ENCODE measurements around the gene HID1.
"Not testable (repeated sequence)": the region's sequence is repeated elsewhere in the genome, so short reads cannot be mapped to it uniquely, and the experiment has no call there.

The HID1 gene

DNA sequence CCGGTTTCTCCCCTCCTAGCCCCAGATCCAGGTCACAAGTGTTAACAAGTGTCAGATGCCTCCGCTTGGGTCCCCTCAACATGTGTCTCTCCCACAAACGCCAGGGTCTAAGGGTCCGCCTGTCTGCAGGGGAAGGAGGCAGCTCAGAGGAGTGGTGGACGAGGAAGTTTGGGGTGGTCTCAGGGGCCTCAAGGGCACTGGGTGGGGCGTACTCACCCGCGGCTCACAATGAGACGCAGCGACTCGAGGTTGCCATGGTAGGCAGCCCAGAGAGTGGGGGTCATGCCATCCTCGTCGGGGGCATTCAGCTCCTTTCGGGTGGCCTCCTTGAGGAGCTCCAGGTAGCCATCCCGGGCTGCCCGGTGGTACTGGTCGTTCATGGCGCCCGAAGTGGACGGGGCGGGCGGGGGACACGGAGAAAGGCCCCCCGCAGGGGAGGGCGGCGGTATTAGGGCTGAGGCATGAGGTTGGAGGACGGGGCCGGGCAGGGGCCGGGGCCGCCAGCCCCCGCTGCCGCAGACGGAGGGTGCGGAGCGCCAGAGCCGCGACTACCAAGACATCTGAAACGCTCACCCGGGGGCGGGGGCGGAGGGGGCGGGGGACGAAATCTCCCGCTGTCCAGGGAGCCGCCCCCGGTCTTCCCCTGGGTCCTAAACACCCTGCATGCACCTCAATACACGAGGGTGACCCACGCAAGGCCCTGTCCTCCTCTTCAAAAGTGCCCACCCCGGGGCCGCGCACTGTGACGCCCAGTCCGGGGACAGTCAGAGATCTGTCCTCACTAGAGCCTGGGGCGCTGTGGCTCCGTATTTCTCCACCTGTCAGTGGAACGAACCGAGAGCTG is 49.6 kb downstream of the HID1 start, which contains the start of gene USH1G:
Gene USH1G, minus strand, starts transcription at position 562 of the 844 bp plus-strand sequence. Its CDS starts 182 bp downstream, at position 380.
- no peak for DNase-seq (ENCODE audit: low read depth)

DNA sequence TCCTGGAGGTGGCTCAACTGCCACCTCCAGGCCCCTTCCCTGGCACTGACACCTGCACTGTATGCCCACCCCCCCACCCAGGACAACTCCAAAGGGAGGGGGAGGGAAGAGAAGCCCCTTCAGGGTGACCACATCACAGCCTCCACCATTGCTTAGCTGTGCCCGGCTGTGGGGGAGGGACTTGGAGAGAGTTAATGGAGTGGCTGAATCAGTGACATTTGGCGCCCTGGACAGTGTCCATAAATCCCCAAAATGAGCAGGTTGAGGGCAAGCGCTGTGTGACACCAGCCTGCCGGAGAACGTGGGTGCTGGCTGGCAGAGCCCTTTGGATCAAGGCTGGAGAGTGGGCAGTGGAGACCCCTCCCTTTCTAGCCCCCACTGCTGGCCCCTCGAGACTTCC is 50.4 kb downstream of the HID1 start:
- DNase-seq (ENCODE audit: low read depth): no peak

DNA sequence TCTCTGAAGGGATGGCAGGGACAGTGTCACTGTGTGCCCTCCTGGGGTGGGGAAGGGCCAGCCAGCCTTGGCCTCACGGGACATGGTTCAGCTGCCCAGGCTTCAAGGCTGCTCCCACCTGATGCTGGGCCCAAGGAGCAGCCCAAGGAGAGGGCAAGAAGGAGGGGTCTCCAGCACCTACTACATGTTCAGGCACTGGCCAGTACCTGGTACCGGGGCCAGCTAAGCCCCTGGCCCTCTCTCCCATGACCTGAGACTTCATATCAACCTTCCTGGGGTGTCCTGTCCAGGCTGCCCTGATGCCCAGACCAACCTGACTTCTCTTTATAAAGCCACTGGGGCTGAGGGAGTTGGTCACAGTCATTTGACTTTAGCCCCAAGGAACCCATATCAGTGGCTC is 50.8 kb downstream of the HID1 start:
- DNase-seq (ENCODE audit: low read depth): no peak

DNA sequence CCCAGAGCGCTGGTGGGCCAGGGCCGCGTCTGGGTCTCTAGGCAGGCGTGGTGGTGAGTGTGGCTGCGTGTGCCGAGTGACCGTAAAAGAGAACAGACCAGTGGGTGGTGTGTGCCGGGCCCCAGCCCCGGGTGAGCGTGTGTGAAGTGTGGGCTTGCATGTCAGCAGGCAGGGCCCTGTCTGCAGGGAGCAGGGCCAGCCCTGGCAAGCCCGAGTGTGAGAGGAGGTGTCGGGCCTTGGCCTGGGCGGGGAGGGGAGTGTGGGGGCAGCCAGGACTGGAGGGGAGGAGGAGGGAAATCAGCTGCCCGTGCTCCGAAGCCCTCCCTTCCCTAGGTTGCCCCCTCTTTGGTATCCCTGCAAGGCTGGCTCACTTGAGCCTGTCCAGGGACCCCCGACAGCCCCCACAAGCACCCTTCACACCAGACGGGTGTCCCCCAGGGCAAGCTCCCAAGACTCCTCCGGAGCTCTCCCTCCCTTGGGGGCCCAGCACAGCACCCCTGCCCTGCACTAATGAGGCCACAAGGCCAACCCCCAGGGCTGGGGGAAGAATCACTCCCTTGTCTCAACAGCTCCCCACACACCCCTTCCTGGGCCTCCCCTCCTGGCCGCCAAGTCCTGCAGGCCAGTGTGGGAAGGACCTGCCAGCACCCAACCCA is 51.4 kb downstream of the HID1 start:
- no peak for DNase-seq (ENCODE audit: low read depth)

DNA sequence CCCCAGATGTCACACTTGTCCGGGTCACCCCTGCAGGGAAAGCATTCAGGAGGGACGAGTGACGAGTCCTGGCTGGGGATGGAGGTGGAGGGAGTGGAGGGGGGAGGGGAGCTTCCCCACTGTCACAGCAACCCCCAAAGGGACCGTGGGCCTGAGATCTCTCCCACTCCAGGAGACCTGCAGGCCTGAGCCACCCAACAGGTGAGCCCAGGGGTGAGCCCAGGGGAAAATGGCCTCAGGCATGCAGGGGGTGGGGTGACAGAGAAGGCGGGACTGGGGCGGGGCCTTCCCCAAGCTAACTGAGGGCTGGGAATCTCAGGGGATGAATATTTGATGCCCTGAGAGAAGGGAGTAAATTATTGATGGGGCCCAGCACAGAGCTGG is 51.9 kb downstream of the HID1 start:
- DNase-seq (ENCODE audit: low read depth): no peak

DNA sequence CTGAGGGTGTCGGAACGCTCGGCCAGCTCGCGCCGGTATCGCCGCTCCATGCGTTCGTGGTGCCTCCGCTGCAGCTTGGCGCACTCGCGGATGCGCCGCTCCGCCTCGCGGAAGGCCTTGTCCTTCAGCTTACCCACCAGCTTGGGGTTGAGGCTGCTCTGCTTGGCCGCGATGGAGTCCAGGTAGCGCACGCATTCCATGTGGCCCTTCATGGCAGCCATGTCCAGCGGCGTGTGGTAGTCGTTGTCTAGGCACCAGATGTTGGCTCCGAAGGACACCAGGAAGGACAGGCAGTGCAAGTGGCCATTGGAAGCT is 52.3 kb downstream of the HID1 start:
- DNase-seq (ENCODE audit: low read depth): no peak

DNA sequence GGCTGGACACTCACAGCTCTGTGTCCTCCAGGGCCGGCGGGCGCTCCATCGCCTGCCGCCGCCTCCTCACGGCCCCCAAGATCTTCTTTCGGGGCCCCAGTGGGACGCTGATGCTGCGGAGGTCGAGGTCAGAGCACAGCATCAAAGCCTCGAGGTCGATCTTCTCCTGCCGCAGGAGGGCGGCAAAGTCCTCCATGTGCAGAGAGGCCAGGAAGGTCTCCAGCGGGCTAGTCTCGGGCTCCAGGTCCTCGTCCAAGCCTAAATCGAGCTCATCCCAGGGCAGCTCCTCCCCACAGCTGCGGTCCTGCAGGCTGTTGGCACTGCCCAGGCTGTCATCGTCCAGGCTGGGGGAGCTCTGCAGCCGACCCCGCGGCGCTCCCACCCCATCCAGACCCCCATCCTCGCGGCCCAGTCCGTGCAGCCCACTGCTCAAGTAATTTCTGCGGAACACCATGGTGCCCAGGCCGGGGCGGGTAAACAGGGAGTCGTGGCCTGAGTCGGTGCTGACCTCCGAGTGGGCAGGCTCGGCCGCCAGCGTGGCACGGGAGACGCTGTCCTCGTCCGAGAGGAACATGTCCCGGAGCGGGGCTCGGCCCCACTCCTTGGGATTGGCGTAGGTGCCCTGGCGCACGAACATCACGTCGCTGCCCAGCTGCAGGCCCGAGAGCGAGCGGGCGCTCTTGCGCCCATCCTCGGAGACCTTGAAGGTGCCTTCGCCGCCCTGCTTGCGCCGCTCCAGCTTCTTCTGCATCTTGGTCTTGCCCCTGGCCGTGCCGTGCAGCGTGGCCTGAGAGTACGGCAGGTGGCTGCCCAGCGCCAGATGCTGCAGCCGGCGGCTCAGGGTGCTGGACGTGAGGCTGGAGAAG is 52.9 kb downstream of the HID1 start:
- DNase-seq (ENCODE audit: low read depth): no peak

DNA sequence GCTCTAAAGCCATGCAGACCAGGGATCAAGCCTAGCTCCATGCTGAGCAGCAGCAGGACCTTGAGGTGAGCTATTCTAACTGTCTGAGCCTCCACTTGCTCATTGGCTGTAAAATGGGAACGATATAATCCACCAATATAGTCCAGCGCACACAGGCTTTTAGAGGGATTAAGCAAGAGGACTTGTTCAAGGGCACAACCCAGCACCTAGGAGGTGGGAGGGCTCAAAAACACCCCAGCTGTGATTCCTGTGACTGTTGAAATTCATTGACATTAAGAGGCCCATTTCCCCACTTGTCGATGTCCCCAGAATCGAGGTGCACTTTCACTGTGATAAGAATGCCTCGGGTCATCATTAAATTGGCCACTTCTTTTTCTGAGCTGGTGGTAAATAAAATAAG is 53.7 kb downstream of the HID1 start:
- no peak for DNase-seq (ENCODE audit: low read depth)

DNA sequence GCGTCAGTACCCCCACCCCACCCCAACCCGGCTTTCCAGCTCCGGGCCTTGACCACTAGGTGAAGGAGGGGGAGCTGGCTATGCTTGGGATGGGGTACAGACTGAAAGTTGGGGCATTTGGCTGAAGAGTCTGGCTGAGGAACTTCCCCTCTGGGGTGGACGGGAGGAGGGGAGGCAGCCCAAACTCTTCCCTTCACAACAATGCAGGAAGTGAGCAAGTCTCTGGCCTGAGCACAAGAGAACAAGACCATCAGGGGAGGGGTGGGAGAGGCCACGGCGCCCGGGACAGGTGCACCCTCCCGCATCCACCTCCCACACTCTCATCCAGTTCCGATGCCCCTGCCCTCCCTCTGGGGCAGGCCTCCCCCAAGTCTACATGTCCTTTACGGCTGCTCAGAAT is 55.1 kb downstream of the HID1 start:
- DNase-seq (ENCODE audit: low read depth): no peak

DNA sequence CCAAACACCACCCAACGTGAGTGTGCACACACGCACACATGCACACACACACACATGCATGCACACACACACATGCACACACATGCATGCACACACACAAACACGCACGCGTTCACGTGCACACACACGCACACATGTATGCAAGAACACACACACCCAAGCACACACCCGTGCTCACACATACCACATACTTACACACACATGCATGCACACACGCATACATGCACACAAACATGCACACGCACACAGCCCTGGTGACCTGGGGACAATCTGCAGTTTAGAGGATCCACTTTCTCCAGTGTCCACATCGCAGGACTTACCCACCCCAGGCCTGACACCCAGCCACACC is 55.7 kb downstream of the HID1 start:
- DNase-seq (ENCODE audit: low read depth): no peak

DNA sequence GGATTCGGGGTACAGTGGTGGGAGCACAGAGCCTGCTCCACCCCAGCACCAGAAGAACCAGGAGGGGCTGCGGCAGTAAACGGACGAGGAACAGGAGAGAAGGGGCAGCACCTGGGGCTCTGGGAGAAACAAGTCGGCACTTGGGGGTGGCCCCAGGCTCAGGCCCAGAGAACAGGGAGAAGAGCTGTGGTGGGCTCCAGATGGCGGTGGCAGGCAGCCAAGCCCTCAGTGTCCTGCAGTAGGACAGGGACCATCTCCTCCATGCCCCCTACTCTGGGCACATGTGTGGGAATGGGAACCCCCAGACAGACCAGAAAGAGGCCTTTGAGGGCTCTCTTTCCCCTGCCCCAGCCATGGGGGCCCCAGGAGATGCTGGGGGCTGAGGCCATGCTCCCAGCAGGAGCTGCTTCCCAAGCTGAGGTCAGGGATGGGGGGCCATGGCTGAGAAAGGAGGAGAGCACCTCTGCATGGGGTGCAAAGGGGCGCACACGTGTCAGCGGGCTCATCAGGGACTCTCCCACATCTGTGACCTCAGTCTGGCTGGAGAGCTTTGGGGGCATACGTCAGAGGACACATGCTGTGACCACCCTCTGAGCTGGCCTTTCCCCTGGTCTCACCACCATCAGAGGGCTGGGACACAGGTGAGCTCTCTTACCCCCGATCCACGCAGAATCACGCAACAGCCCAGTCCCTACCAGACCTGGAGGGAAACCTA is 56.3 kb downstream of the HID1 start:
- DNase-seq (ENCODE audit: low read depth): no peak

DNA sequence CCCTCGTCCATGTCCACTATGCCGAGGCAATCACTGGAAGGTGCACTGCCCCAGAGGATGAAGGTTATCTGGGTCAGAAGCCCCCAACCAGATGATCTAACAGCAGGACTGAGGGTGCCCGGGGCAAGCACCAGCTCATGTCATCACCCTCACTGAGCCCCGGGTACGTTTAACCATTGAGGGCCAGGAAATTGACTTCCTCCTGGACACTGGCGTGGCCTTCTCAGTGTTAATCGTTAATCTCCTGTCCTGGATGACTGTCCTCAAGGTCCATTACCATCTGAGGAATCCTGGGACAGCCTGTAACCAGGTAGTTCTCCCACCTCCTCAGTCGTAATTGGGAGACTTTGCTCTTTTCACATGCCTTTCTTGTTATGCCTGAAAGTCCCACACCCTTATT is 61.1 kb downstream of the HID1 start:
- DNase-seq (ENCODE audit: low read depth): not testable (repeated sequence)

DNA sequence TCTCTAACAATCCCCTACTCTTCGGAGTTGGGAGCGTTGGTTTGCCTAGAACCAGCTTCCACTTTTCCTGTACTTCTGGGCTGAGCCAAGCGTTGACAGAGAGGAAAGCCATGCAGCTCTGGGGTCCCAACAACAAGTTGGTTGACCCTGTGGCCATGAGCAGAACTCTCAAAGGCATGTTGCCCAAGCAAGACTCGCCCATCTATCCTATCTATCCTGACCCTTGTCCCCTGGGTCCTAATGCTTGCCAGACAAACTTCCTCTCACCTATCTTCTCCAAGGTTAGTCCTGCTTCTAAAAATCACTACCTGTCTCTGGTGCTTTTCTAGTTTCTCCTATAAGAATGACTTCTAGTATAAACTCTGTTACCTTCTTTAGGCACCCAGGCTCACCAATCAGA is 63.5 kb downstream of the HID1 start:
- not testable (repeated sequence) for DNase-seq (ENCODE audit: low read depth)

DNA sequence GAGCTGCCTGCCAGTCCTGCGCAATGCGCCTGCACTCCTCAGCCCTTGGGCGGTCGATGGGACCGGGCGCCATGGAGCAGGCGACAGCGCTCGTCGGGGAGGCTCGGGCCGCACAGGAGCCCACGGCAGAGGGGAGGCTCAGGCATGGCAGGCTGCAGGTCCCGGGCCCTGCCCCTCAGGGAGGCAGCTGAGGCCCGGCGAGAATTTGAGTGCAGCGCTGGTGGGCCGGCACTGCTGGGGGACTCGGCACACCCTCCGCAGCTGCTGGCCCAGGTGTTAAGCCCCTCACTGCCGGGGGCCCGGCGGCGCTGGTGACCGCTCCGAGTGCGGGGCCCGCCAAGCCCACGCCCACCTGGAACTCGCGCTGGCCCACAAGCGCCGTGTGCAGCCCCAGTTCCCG is 65.5 kb downstream of the HID1 start:
- DNase-seq (ENCODE audit: low read depth): no peak

DNA sequence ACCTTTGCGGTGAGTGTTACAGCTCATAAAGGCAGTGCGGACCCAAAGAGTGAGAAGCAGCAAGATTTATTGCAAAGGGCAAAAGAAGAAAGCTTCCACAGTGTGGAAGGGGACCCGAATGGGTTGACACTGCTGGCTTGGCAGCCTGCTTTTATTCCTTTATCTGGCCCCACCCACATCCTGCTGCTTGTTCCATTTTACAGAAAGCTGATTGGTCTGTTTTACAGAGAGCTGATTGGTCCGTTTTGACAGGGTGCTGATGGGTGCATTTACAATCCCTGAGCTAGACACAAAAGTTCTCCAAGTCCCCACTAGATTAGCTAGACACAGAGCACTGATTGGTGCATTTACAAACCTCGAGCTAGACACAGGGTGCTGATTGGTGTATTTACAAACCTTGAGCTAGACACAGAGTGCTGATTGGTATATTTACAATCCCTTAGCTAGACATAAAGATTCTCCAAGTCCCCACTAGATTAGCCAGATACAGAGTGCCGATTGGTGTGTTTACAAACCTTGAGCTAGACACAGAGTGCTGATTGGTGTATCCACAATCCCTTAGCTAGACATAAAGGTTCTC is 66.3 kb downstream of the HID1 start:
- not testable (repeated sequence) for DNase-seq (ENCODE audit: low read depth)

DNA sequence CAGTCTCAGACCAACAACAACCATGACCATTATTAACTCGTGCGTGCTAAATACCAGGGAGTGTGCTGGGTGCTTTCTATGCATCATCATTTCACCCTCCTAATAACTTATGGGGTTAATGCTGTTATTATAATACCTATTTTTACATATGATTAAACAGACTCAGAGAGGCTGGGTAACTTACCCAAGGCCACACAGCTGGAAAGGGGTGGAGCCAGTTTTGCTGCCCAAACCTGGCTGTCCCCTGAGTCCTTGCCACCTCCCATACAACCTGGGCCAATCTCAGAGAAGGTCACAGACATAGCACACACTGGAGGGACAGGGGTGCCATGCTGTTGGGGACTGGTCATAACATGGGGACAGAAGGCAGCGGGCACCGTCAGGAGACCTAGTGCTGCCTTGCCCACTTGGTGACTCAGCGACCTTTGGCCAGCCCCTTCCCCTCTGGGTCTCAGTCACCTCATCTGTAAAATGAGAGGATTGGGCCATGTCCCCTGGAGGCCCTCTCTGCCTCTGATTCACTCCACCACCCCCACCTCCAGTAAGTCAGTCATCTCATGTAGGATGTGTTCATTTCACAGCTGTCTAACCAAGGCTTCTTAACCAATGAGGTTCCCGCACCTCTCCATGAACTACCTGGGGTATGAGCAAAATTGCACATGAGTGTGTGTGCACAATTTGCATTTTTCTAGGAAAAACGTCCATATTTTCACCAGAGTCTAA is 67.7 kb downstream of the HID1 start:
- DNase-seq (ENCODE audit: low read depth): no peak

DNA sequence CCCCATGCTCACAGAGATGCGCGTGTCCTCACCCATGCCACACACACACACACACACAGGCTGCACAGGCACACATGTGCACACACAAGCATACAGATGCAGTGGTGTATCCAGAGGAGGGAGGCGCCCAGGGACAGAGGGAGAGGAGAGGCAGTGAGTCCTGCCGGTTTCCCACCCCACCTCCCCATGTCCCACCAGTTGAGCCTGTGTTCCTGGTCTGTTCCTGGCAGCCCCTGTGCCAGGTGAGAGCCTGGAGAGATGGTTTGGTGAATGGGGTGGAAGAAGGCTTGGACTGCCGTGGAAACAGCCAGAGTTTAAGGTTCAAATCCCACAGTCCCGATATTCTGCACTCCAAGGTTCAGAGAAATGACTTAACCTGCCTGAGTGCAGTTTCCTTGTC is 68.9 kb downstream of the HID1 start:
- DNase-seq (ENCODE audit: low read depth): no peak

DNA sequence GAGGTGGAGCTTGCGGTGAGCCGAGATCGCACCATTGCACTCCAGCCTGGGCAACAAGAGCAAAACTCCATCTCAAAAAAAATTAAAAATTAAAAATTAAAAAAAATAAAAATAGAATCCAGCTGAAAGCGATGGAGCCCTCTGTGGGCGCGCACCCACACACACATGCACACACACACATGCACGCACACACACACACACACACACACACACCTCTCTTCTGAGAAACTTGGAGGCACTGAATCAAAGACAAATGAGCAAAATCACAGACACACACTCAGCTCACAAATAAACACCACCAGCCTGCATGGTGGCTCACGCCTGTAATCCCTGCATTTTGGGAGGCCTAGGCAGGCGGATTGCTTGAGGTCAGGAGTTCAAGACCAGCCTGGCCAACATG is 69.5 kb downstream of the HID1 start:
- DNase-seq (ENCODE audit: low read depth): no peak

DNA sequence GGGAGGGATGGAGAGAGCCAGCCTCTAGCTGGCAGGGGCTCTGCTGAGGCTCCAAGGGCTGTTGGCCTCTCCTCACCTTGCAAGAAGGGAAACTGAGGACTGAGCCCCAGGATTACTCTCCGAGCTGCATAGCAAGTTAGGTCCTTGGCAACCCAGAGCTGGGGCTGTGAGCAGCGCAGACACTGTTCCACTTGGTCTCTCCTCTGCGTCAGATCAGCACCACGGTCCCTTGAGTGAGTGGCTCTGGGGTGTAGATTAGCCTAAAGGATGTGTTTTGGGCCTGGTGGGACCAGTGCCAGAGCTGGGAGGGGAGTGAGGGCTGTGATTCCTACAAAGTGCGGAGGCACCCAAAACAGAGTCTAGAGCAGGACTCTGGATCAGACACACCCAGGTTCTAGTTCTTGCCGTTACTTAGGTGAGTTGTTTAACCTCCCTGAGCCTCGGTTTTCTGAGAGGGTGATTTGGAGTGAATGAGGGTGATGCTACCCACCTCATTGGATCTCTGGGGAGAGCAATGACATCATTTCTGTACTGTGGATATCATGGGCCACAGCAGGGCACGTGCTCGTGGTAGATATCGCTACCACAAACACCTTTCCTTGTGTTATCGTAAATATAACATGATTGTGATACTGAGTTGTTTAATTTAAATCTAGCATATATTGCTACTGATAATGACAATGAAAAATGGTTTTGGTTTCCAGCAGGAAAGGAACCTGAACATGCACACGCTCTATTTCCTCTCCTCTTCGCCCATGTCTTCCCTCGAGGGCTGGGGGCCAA is 71.0 kb downstream of the HID1 start:
- DNase-seq (ENCODE audit: low read depth): no peak

Data from HS-27A (cell line).